Measurements from ENCODE around the gene RIPPLY2. TPM values are rescaled to one million over a fixed set of nuclear protein-coding genes. Genes with fewer than 3 reads are reported as not detected.
"Not testable (repeated sequence)": the region's sequence is repeated elsewhere in the genome, so short reads cannot be mapped to it uniquely, and the experiment has no call there.

Gene RIPPLY2, protein sequence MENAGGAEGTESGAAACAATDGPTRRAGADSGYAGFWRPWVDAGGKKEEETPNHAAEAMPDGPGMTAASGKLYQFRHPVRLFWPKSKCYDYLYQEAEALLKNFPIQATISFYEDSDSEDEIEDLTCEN
- total RNA-seq, result not detected
- under 1 TPM in 1 of 3 donors, not detected in 2; 0.59 TPM for polyA plus RNA-seq
- long read RNA-seq, donor 1, result 0 reads
- long read RNA-seq, donor 2, result 0 reads

DNA sequence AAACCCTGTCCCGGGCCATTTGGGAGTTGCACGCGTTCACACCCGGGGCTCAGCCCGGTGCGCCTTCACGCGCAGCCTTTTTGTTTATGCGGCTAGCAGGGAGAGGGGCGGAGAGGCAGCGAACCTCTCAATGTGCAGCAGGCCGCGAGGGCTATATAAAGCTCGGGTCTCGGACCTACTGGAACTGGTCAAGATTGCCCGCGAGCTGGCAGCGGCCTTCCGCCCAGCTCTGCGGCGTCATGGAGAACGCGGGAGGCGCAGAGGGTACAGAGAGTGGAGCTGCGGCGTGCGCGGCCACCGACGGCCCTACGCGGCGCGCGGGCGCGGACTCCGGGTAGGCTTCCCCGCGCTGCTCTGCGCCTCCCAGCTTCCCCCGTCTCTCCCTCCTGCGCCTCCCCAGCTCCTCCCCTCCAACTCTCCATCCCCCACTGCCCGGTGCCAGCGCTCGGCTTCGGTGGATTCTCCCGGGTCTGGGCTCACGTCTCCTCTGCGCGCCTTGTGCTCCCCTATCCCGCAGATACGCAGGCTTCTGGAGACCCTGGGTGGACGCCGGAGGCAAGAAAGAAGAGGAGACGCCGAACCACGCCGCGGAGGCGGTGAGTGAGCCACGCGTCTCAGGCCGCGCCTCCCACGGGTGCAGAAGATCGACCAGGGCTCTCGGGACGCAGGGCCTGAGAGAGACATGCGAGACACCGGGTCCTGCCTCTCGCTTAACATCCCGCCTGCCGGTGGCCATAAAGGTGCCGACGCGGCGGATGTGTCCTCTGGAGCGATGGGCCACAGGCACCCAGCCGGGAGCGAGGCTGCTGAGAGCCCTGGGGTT, at the start of gene RIPPLY2:
TSS of gene RIPPLY2 (plus strand) at position 183 of the 823 bp plus-strand sequence. CDS start at position 240, 57 bp downstream.
- H3K4me1 ChIP-seq, result peaks cover 7% of the 10 kb centered on the region
- WGBS, 3 donors, result 0 to 1% (median 0%) methylated on average over 70 to 81 of the region's 81 CpGs
- peaks cover 0 to 51% (median 4%) of the 10 kb centered on the region in 3 donors for H3K27me3 ChIP-seq (ENCODE audit: insufficient read depth in 3 of 3, low read length in 2 of 3)
- ATAC-seq (peak in 3 of 4 donors; percentile 65 to 68 (median 67)), DNase-seq (peak in 1 of 2 donors; percentile 48)
- H3K36me3 ChIP-seq (ENCODE audit: insufficient read depth in 1 of 2, low read depth in 1 of 2), result no peaks in the 10 kb centered on the region
- no peak within 1 kb of the TSS for H3K27ac ChIP-seq
- H3K4me3 ChIP-seq, result peak within 1 kb of the TSS; percentile 60
- intact Hi-C loops (cut with DNase I), result no loop called here
- TF ChIP-seq, protein P1, sequence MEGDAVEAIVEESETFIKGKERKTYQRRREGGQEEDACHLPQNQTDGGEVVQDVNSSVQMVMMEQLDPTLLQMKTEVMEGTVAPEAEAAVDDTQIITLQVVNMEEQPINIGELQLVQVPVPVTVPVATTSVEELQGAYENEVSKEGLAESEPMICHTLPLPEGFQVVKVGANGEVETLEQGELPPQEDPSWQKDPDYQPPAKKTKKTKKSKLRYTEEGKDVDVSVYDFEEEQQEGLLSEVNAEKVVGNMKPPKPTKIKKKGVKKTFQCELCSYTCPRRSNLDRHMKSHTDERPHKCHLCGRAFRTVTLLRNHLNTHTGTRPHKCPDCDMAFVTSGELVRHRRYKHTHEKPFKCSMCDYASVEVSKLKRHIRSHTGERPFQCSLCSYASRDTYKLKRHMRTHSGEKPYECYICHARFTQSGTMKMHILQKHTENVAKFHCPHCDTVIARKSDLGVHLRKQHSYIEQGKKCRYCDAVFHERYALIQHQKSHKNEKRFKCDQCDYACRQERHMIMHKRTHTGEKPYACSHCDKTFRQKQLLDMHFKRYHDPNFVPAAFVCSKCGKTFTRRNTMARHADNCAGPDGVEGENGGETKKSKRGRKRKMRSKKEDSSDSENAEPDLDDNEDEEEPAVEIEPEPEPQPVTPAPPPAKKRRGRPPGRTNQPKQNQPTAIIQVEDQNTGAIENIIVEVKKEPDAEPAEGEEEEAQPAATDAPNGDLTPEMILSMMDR (IDR thresholded peaks at IDR 0.05), result no peak
- H3K9me3 ChIP-seq, result no peaks in the 10 kb centered on the region

DNA sequence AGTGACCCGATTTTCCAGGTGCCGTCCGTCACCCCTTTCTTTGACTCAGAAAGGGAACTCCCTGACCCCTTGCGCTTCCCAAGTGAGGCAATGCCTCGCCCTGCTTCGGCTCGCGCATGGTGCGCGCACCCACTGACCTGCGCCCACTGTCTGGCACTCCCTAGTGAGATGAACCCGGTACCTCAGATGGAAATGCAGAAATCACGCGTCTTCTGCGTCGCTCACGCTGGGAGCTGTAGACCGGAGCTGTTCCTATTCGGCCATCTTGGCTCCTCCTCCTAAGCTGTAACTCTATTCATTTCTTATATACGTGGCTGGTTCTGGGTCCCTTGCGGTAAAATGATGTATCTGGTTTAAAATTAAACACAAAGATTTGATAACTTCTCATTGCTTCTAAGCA, 49.7 kb upstream of the RIPPLY2 start:
- H3K27me3 ChIP-seq (ENCODE audit: insufficient read depth in 3 of 3, low read length in 2 of 3); intact Hi-C loops (cut with DNase I); H3K4me1 ChIP-seq; ATAC-seq; H3K4me3 ChIP-seq; DNase-seq; H3K9me3 ChIP-seq; H3K36me3 ChIP-seq (ENCODE audit: insufficient read depth in 1 of 2, low read depth in 1 of 2); H3K27ac ChIP-seq: not testable (repeated sequence)
- WGBS, 3 donors, result 91 to 95% (median 94%) methylated on average over 9 to 11 of the region's 21 CpGs

DNA sequence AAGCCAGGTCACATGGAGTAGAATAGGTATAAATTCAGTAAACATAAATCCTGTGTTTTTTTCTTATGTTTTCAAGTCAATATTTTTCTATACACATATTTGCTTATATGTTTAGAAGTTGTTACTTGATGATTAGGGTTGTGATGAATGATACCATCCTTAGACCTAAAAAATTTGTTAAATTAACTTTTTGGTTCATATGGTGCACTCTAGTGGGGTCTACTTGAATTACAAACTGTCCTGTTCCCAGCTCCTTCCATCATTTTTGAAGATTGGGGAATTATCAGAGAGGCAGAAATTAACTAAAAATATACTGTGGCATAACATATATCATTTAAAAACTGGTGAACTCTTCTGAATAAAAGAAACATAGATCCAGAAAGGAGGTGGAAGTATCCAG, 48.3 kb upstream of the RIPPLY2 start:
- Histone ChIP-seq H3K4me1 (no peaks in the 10 kb centered on the region), H3K4me3 (no peak overlapping the region), H3K36me3 (ENCODE audit: insufficient read depth in 1 of 2, low read depth in 1 of 2) (no peaks in the 10 kb centered on the region), H3K27ac (no peak overlapping the region), H3K9me3 (no peaks in the 10 kb centered on the region), H3K27me3 (ENCODE audit: insufficient read depth in 3 of 3, low read length in 2 of 3) (no peaks in the 10 kb centered on the region)
- intact Hi-C loops (cut with DNase I), result no loop called here
- DNase-seq (no peak), ATAC-seq (no peak)
- TF ChIP-seq, protein P1 (IDR thresholded peaks at IDR 0.05), result no peak

DNA sequence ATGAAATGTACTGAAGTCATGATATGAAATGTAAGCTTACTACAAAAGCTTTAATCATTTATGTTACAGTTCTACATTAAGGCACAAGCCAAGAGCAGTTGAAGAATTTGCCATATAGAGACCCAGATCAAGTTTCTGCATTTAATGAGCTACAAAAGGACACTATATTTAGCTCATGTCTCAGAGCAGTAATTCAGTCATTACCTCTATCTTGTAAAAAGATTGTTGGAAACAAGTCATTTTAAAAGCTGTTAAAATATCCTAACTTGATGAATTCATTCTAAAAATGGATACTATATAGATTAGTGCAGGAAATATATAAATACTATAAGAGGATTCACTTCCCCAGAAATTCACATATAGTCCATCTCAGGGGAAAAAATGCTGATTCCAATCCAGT, 45.2 kb upstream of the RIPPLY2 start:
- no peak for DNase-seq
- no peak overlapping the region for H3K27ac ChIP-seq
- intact Hi-C loops (cut with DNase I), result no loop called here
- no peaks in the 10 kb centered on the region for H3K27me3 ChIP-seq (ENCODE audit: insufficient read depth in 3 of 3, low read length in 2 of 3)
- no peaks in the 10 kb centered on the region for H3K4me1 ChIP-seq
- H3K36me3 ChIP-seq (ENCODE audit: insufficient read depth in 1 of 2, low read depth in 1 of 2), result no peaks in the 10 kb centered on the region
- TF ChIP-seq, protein P1 (IDR thresholded peaks at IDR 0.05), result no peak
- no peak overlapping the region for H3K4me3 ChIP-seq
- ATAC-seq, result no peak
- no peaks in the 10 kb centered on the region for H3K9me3 ChIP-seq

DNA sequence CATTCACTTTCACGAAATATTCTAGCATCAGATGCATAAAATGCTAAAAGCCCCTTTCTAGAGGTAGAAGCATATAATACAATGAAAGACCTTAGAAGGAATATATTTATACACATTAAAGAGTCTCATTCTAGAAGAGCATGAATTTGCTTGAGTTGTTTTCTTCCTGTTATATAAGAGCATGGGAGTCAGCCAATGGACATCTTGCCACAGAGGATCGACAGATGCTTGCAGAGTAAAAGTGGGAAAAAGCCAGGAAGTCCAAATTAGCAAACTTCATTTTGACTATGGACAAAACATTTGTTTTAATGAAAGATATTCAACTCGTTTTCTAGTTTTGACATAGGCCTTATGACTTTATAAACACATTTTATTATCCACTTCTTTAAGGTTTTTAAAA, 44.2 kb upstream of the RIPPLY2 start:
- 36 to 47% (median 43%) methylated on average over 3 of the region's 3 CpGs for WGBS, 3 donors
- TF ChIP-seq, protein P1 (IDR thresholded peaks at IDR 0.05), result no peak
- intact Hi-C loops (cut with DNase I), result no loop called here

More for the DNA sequence above, 44.2 kb upstream of the RIPPLY2 start:
- no peak overlapping the region for H3K27ac ChIP-seq
- DNase-seq, result no peak
- no peaks in the 10 kb centered on the region for H3K27me3 ChIP-seq (ENCODE audit: insufficient read depth in 3 of 3, low read length in 2 of 3)
- H3K36me3 ChIP-seq (ENCODE audit: insufficient read depth in 1 of 2, low read depth in 1 of 2), result no peaks in the 10 kb centered on the region
- no peaks in the 10 kb centered on the region for H3K9me3 ChIP-seq
- no peak for ATAC-seq
- no peaks in the 10 kb centered on the region for H3K4me1 ChIP-seq
- H3K4me3 ChIP-seq, result no peak overlapping the region
